ENCODE measurements around the gene ID2.

Gene ID2

GRCh38 chr2:8650256-8650655, 31.6 kb upstream of the ID2 start:
- H3K79me2 ChIP-seq, result no peaks in the 10 kb centered on the region
- no peak overlapping the region for H3K27ac ChIP-seq
- H3K4me1 ChIP-seq, result no peaks in the 10 kb centered on the region
- H3K4me2 ChIP-seq (ENCODE audit: low read length), result no peak overlapping the region
- no peaks in the 10 kb centered on the region for H3K27me3 ChIP-seq (ENCODE audit: control insufficient read depth, insufficient read depth, low read length)
- no peak overlapping the region for H2AFZ ChIP-seq
- H3K9me3 ChIP-seq (ENCODE audit: control insufficient read depth, low read length), result no peaks in the 10 kb centered on the region
- H3K9ac ChIP-seq, result no peak overlapping the region
- H3K4me3 ChIP-seq (ENCODE audit: low read depth, low read length), result no peak overlapping the region
- TF ChIP-seq CTCF (IDR thresholded peaks at IDR 0.05), result no peak
- no peaks in the 10 kb centered on the region for H3K36me3 ChIP-seq (ENCODE audit: control insufficient read depth, insufficient read depth, low read length)

GRCh38 chr2:8652774-8653426, 29.0 kb upstream of the ID2 start:
- no peaks in the 10 kb centered on the region for H3K4me1 ChIP-seq
- no peak overlapping the region for H3K4me3 ChIP-seq (ENCODE audit: low read depth, low read length)
- H3K9ac ChIP-seq, result no peak overlapping the region
- TF ChIP-seq CTCF (IDR thresholded peaks at IDR 0.05), result no peak
- H3K9me3 ChIP-seq (ENCODE audit: control insufficient read depth, low read length), result no peaks in the 10 kb centered on the region
- no peaks in the 10 kb centered on the region for H3K79me2 ChIP-seq
- H3K4me2 ChIP-seq (ENCODE audit: low read length), result no peak overlapping the region
- no peak overlapping the region for H2AFZ ChIP-seq
- H3K36me3 ChIP-seq (ENCODE audit: control insufficient read depth, insufficient read depth, low read length), result no peaks in the 10 kb centered on the region
- no peaks in the 10 kb centered on the region for H3K27me3 ChIP-seq (ENCODE audit: control insufficient read depth, insufficient read depth, low read length)
- no peak overlapping the region for H3K27ac ChIP-seq

- no peak overlapping the region for H3K4me3 ChIP-seq (ENCODE audit: low read depth, low read length)
- no peak overlapping the region for H3K9ac ChIP-seq
- H3K27ac ChIP-seq, result no peak overlapping the region
- no peak overlapping the region for H2AFZ ChIP-seq
- H3K4me2 ChIP-seq (ENCODE audit: low read length), result no peak overlapping the region
- H3K27me3 ChIP-seq (ENCODE audit: control insufficient read depth, insufficient read depth, low read length), result no peaks in the 10 kb centered on the region
- no peaks in the 10 kb centered on the region for H3K9me3 ChIP-seq (ENCODE audit: control insufficient read depth, low read length)
- no peaks in the 10 kb centered on the region for H3K79me2 ChIP-seq
- H3K4me1 ChIP-seq, result no peaks in the 10 kb centered on the region
- H3K36me3 ChIP-seq (ENCODE audit: control insufficient read depth, insufficient read depth, low read length), result no peaks in the 10 kb centered on the region
- no peak for TF ChIP-seq CTCF (IDR thresholded peaks at IDR 0.05)
These were observed 28.4 kb upstream of the ID2 start for GRCh38 chr2:8653485-8653884.

- Histone ChIP-seq H3K4me1 (no peaks in the 10 kb centered on the region), H3K27ac (no peak overlapping the region), H3K4me2 (ENCODE audit: low read length) (no peak overlapping the region), H3K27me3 (ENCODE audit: control insufficient read depth, insufficient read depth, low read length) (no peaks in the 10 kb centered on the region), H3K9me3 (ENCODE audit: control insufficient read depth, low read length) (no peaks in the 10 kb centered on the region), H3K79me2 (no peaks in the 10 kb centered on the region), H2AFZ (no peak overlapping the region), H3K36me3 (ENCODE audit: control insufficient read depth, insufficient read depth, low read length) (no peaks in the 10 kb centered on the region), H3K9ac (no peak overlapping the region), H3K4me3 (ENCODE audit: low read depth, low read length) (no peak overlapping the region)
- no peak for TF ChIP-seq CTCF (IDR thresholded peaks at IDR 0.05)
These were observed 27.8 kb upstream of the ID2 start for GRCh38 chr2:8654041-8654440.

- H3K9ac ChIP-seq, result no peak overlapping the region
- no peak for TF ChIP-seq CTCF (IDR thresholded peaks at IDR 0.05)
- H3K9me3 ChIP-seq (ENCODE audit: control insufficient read depth, low read length), result no peaks in the 10 kb centered on the region
- H3K27ac ChIP-seq, result no peak overlapping the region
- H3K36me3 ChIP-seq (ENCODE audit: control insufficient read depth, insufficient read depth, low read length), result no peaks in the 10 kb centered on the region
- H2AFZ ChIP-seq, result no peak overlapping the region
- no peak overlapping the region for H3K4me3 ChIP-seq (ENCODE audit: low read depth, low read length)
- no peaks in the 10 kb centered on the region for H3K79me2 ChIP-seq
- H3K4me2 ChIP-seq (ENCODE audit: low read length), result no peak overlapping the region
- H3K27me3 ChIP-seq (ENCODE audit: control insufficient read depth, insufficient read depth, low read length), result no peaks in the 10 kb centered on the region
- peaks cover 2% of the 10 kb centered on the region for H3K4me1 ChIP-seq
These were observed 27.4 kb upstream of the ID2 start for GRCh38 chr2:8654483-8654882.
